ENCODE results near the gene ZNF469.

The ZNF469 gene

GRCh38 chr16:88363239-88363891 is 19.4 kb upstream of the ZNF469 start:
- DNase-seq, result no peak

- DNase-seq, result no peak
These were observed 17.4 kb upstream of the ZNF469 start for GRCh38 chr16:88365244-88365865.

GRCh38 chr16:88366032-88366703 is 16.6 kb upstream of the ZNF469 start:
- DNase-seq, result no peak

- DNase-seq, result no peak
These were observed 16.1 kb upstream of the ZNF469 start for GRCh38 chr16:88366704-88367047.

GRCh38 chr16:88367560-88367959 is 15.2 kb upstream of the ZNF469 start:
- no peak for DNase-seq

GRCh38 chr16:88368036-88368435 is 14.7 kb upstream of the ZNF469 start:
- DNase-seq, result no peak

- DNase-seq, result no peak
These were observed 13.8 kb upstream of the ZNF469 start for GRCh38 chr16:88368994-88369393.

GRCh38 chr16:88369447-88370008 is 13.2 kb upstream of the ZNF469 start:
- no peak for DNase-seq

- no peak for DNase-seq
These were observed 12.4 kb upstream of the ZNF469 start for GRCh38 chr16:88370365-88370764.

- DNase-seq, result no peak
These were observed 10.2 kb upstream of the ZNF469 start for GRCh38 chr16:88372522-88372921.

GRCh38 chr16:88373211-88373610 is 9.5 kb upstream of the ZNF469 start:
- DNase-seq, result no peak

- no peak for DNase-seq
These were observed 8.7 kb upstream of the ZNF469 start for GRCh38 chr16:88373927-88374492.

GRCh38 chr16:88374736-88375135 is 8.0 kb upstream of the ZNF469 start:
- no peak for DNase-seq

GRCh38 chr16:88375236-88375975 is 7.4 kb upstream of the ZNF469 start:
- no peak for DNase-seq

GRCh38 chr16:88375996-88376834 is 6.5 kb upstream of the ZNF469 start:
- DNase-seq, result peak; percentile 15

GRCh38 chr16:88376835-88377726 is 5.7 kb upstream of the ZNF469 start:
- DNase-seq, result no peak

GRCh38 chr16:88377961-88378360 is 4.8 kb upstream of the ZNF469 start:
- DNase-seq, result no peak

- DNase-seq, result no peak
These were observed 4.4 kb upstream of the ZNF469 start for GRCh38 chr16:88378401-88378800.

- DNase-seq, result no peak
These were observed 3.7 kb upstream of the ZNF469 start for GRCh38 chr16:88378836-88379693.

- no peak for DNase-seq
These were observed 3.1 kb upstream of the ZNF469 start for GRCh38 chr16:88379694-88380040.

Measured in DMS53 (cell line).